ENCODE results near the gene CDIP1. TPM values are rescaled to one million over a fixed set of nuclear protein-coding genes. Genes with fewer than 3 reads are reported as not detected.

The CDIP1 gene
- total and polyA plus RNA-seq, 2 of the 8 experiments (the other 6 are each of a cell fraction or from before 2014, with no cell fraction given), result 56.6 to 76.3 TPM

DNA sequence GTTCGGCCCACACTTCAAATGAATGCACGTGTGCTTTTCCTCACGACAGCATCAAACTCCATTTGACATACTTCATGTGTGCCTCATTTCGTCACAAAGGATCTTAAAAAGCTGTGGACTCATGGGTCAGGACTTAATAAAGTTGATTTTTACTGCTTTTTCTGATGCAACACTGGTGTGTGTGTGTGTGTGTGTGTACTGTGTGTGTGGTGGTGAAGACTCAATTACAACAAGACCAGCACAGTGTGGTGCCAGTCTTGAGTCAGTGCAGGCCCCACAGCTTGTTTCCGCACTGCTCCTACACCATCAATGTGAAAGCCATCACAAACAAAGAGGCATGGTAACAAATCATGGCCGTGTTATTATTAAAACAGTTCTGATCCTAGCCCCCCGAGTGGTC, 17.7 kb downstream of the CDIP1 start:
- POLR2A ChIA-PET (ENCODE audit: partially characterized antibody), result interaction anchor here (0.9 kb wide), 1 partner anchor 15 kb away, joined by 4 read pairs; no protein-coding TSS in a partner anchor
- H3K23ac ChIP-seq (ENCODE audit: insufficient read length), result no peak overlapping the region
- DNase-seq (ENCODE audit: low read depth in 1 of 2, low spot score in 2 of 2), result no peak

More for the DNA sequence above, 17.7 kb downstream of the CDIP1 start:
- Histone ChIP-seq H3K4ac (replicated peaks; ENCODE audit: insufficient read length, low read depth, low read length) (no peak overlapping the region), H3K27me3 (replicated peaks in 1 of 4; ENCODE audit: control insufficient read depth in 3 of 4, extremely low read depth in 1 of 4, insufficient read depth in 3 of 4, low read length in 3 of 4) (no peaks in the 10 kb centered on the region), H3K79me2 (ENCODE audit: control insufficient read depth in 1 of 2, insufficient read depth in 2 of 2, low read length in 2 of 2) (peaks cover 3 to 6% of the 10 kb centered on the region in 2 experiments; a peak in 1 of 4 replicates), H2BK120ac (replicated peaks; ENCODE audit: low read depth, low read length) (no peak overlapping the region), H3K23me2 (ENCODE audit: low read depth, low read length) (no peaks in the 10 kb centered on the region), H2AFZ (ENCODE audit: low read length) (no peak overlapping the region), H4K5ac (ENCODE audit: insufficient read length, low read depth, low read length) (no peak overlapping the region), H3K27ac (ENCODE audit: low read depth, low read length) (no peak overlapping the region), H3K9ac (replicated peaks in 1 of 4; ENCODE audit: extremely low read depth in 1 of 4, low read depth in 3 of 4, low read length in 3 of 4) (no peak overlapping the region), H2BK15ac (ENCODE audit: low read length) (no peak overlapping the region), H3K56ac (replicated peaks; ENCODE audit: insufficient read length, low read depth, low read length) (no peak overlapping the region), H3K4me1 (replicated peaks in 1 of 4; ENCODE audit: control insufficient read depth in 3 of 4, insufficient read depth in 4 of 4, low read length in 3 of 4) (peaks cover 0 to 19% (median 16%) of the 10 kb centered on the region in 4 experiments; a peak in 6 of 7 replicates), H4K20me1 (replicated peaks in 1 of 2; ENCODE audit: control insufficient read depth in 1 of 2, insufficient read depth in 2 of 2, low read length in 2 of 2) (peaks cover 4 to 13% of the 10 kb centered on the region in 2 experiments), H3K4me3 (ENCODE audit: extremely low read depth in 1 of 4, insufficient read depth in 2 of 4, low read depth in 3 of 4, low read length in 4 of 4) (no peak overlapping the region), H3K79me1 (ENCODE audit: low read depth, low read length) (peaks cover 5% of the 10 kb centered on the region), H4K8ac (ENCODE audit: extremely low read depth, insufficient read depth, low read length) (no peak overlapping the region), H3K14ac (ENCODE audit: insufficient read length) (no peak overlapping the region), H3K9me3 (ENCODE audit: insufficient read depth in 2 of 2, low read depth in 1 of 2, low read length in 1 of 2) (no peaks in the 10 kb centered on the region), H2BK12ac (ENCODE audit: low read depth, low read length) (no peak overlapping the region; the same call in 1 of the 2 replicates), H4K91ac (replicated peaks; ENCODE audit: insufficient read length, low read length) (no peak overlapping the region), H2BK20ac (ENCODE audit: low read length) (no peak overlapping the region), H2BK5ac (ENCODE audit: low read depth, low read length) (0 out of 2 replicates have a peak overlapping the region, but pooled peaks have one; percentile 6), H2AK5ac (ENCODE audit: low read depth, low read length) (no peak overlapping the region), H3K18ac (ENCODE audit: extremely low read depth, low read length) (no peak overlapping the region), H3K4me2 (ENCODE audit: insufficient read depth in 1 of 2, low read depth in 2 of 2, low read length in 2 of 2) (no peak overlapping the region), H3K36me3 (ENCODE audit: control insufficient read depth in 2 of 4, insufficient read depth in 4 of 4, low read length in 3 of 4) (no peaks in the 10 kb centered on the region)
- TF ChIP-seq EP300 (IDR thresholded peaks at IDR 0.05; ENCODE audit: borderline replicate concordance in 1 of 2, low read depth in 2 of 2, low read length in 2 of 2) (no peak), TBP (IDR thresholded peaks at IDR 0.05; ENCODE audit: low read depth, low read length) (no peak), CREB1 (IDR thresholded peaks at IDR 0.05) (no peak), MAFK (IDR thresholded peaks at IDR 0.05; ENCODE audit: low read depth, low read length) (no peak), KDM4A (IDR thresholded peaks at IDR 0.05; ENCODE audit: low read depth, low read length, severe bottlenecking) (no peak), CBX5 (IDR thresholded peaks at IDR 0.05; ENCODE audit: low read depth, low read length) (no peak), BCL11A (IDR thresholded peaks at IDR 0.05; ENCODE audit: low read depth in 2 of 2, low read length in 2 of 2) (no peak), SUZ12 (IDR thresholded peaks at IDR 0.05; ENCODE audit: low read length) (no peak), NANOG (IDR thresholded peaks at IDR 0.05; ENCODE audit: insufficient read depth, low read depth, low read length, poor library complexity, severe bottlenecking) (no peak)
- CTCF ChIA-PET (ENCODE audit: partially characterized antibody), result interaction anchor here (0.9 to 35.4 kb wide), 7 partner anchors 12 to 143 kb away, joined by 3 to 968 read pairs (median 5); partner anchors contain the start of genes C16orf96 and CDIP1
- FAIRE-seq, result no peak
- 89% methylated on average over 7 of the region's 7 CpGs; no CpG with 5 or more reads in 1 of the 2 experiments for WGBS, 2 experiments (ENCODE audit: extremely low coverage in 1 of 2, insufficient coverage in 1 of 2, insufficient read length in 1 of 2, insufficient replicate concordance in 2 of 2, low coverage in 1 of 2, low lambda C conversion rate in 2 of 2, missing lambda C conversion rate in 1 of 2)

Measured in H1 (cell line).